Heart left ventricle (tissue), 13 donors: ENCODE measurements around the gene TTC7B.

Experiments used
- POLR2A ChIP-seq, 2 donors: fragments of 450-650 bp; IDR thresholded peaks; one replicate each; pipeline ENCODE4 v1.6.1; 2017; ENCODE audit warnings: antibody characterized with exemption in 2 of 2, mild to moderate bottlenecking in 2 of 2, moderate library complexity in 2 of 2
- TF ChIP-seq, protein P1 (sequence below), 12 donors: fragments of 200-600 bp; sonication (generic) in 4 of 12; IDR thresholded peaks; one replicate each; pipeline versions ENCODE4 v1.5.0 to v1.8.0; 2018 to 2022; ENCODE audit warnings: antibody characterized with exemption in 12 of 12, mild to moderate bottlenecking in 5 of 12
- donor health status: ischemic (EF 13 %, LVEDD 7.1; RV severe dilation, severe dysfunction).
- donor health status: DM: no; HTN: yes; CAD: no.
- donor health status: DM: no; HTN: no; CAD: no.
- donor health status: ischemic (EF 25% LVEDD 6.9; RV normal size, moderate dysfunction).
- donor health status: ischemic (EF 25% LVEDD 5.7; RV mildly dilated, moderate dysfunction).
- donor health status: ischemic (EF 35%, LVEDD 5.7; RV mildly dilated, moderate dysfunction).
- donor health status: nonischemic (EF 11% LVEDD 7.7; RV severe dilation, severe dysfunction).
- donor health status: DM: yes; HTN: yes; CAD: no.
- donor health status: PGD.
- donor health status: ischemic (EF 29% LVEDD 5.4; RV normal size, mild dysfunction).
- donor health status: nonischemic (EF 23%, LVEDD 6.1; RV moderate dilation, normal function).

DNA sequence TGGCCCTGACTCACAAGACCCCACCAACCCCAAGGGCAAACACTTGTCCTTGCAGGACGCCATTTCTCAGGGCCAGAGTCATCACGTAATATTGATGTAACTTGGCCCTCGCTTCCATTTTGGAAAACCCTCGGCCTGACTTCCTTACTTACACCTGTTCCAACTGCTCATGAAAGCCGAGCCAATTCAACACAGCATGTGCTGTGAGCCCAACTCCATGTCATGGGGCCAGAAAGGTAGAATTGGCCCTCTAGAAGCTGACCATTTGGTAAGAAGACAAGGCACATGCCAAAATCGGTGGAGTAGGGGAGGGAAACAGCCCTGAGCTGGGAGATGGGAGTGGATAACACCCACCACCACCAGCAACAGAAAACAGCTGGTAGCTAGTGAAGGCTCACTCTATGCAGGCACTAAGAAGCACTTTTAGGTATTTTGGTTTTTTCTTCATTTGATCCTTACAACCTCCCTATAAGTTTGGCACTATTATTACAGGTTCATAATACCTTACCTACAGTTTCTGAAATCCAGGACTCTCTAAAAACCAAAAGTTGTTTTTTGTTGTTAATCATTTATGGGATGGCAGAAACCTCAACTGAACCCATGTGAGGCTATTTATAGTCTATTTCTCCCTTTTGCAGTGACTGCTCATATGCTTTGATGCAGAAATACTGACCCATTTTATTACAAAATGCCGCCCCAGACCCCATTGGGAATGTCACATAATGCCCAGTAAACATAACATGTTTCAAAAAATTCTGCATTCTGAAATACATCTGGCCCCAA lies 6.5 kb downstream of the TTC7B start:
- TF ChIP-seq, protein P1, sequence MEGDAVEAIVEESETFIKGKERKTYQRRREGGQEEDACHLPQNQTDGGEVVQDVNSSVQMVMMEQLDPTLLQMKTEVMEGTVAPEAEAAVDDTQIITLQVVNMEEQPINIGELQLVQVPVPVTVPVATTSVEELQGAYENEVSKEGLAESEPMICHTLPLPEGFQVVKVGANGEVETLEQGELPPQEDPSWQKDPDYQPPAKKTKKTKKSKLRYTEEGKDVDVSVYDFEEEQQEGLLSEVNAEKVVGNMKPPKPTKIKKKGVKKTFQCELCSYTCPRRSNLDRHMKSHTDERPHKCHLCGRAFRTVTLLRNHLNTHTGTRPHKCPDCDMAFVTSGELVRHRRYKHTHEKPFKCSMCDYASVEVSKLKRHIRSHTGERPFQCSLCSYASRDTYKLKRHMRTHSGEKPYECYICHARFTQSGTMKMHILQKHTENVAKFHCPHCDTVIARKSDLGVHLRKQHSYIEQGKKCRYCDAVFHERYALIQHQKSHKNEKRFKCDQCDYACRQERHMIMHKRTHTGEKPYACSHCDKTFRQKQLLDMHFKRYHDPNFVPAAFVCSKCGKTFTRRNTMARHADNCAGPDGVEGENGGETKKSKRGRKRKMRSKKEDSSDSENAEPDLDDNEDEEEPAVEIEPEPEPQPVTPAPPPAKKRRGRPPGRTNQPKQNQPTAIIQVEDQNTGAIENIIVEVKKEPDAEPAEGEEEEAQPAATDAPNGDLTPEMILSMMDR (IDR thresholded peaks at IDR 0.05): no peak
- no peak for TF ChIP-seq POLR2A (IDR thresholded peaks at IDR 0.05)
